Measurements from ENCODE around the gene DTD1. TPM values are rescaled to one million over a fixed set of nuclear protein-coding genes. Genes with fewer than 3 reads are reported as not detected.

DTD1 gene
- total RNA-seq, 2 donors from 2014 or later: 31.2 to 51.6 TPM

GRCh38 chr20:18571009-18571408 lies 16.8 kb upstream of the DTD1 start:
- WGBS: 94% methylated on average over 2 of the region's 2 CpGs
- intact Hi-C loops (cut with DNase I): no loop called here

GRCh38 chr20:18571578-18571977 lies 16.3 kb upstream of the DTD1 start:
- TF ChIP-seq POLR2A (IDR thresholded peaks at IDR 0.05) (no peak), POLR2AphosphoS5 (IDR thresholded peaks at IDR 0.05) (no peak)
- H3K9me3 ChIP-seq: no peaks in the 10 kb centered on the region
- H3K4me1 ChIP-seq (replicated peaks): peaks cover 2% of the 10 kb centered on the region
- no peak overlapping the region for H3K4me3 ChIP-seq
- H3K27me3 ChIP-seq (replicated peaks; ENCODE audit: insufficient read depth): no peaks in the 10 kb centered on the region
- WGBS: 95% methylated on average over 2 of the region's 2 CpGs
- intact Hi-C loops (cut with DNase I): no loop called here
- DNase-seq (ENCODE audit: low spot score): no peak
- no peak overlapping the region for H3K27ac ChIP-seq
- H3K36me3 ChIP-seq: no peaks in the 10 kb centered on the region

More at GRCh38 chr20:18571009-18571408, 16.8 kb upstream of the DTD1 start:
- no peaks in the 10 kb centered on the region for H3K27me3 ChIP-seq (replicated peaks; ENCODE audit: insufficient read depth)
- no peak for DNase-seq (ENCODE audit: low spot score)
- H3K9me3 ChIP-seq: no peaks in the 10 kb centered on the region
- H3K36me3 ChIP-seq: no peaks in the 10 kb centered on the region
- peaks cover 2% of the 10 kb centered on the region for H3K4me1 ChIP-seq (replicated peaks)
- no peak for TF ChIP-seq POLR2AphosphoS5 (IDR thresholded peaks at IDR 0.05)
- TF ChIP-seq POLR2A (IDR thresholded peaks at IDR 0.05): no peak
- H3K27ac ChIP-seq: no peak overlapping the region
- H3K4me3 ChIP-seq: no peak overlapping the region

GRCh38 chr20:18577942-18578341 lies 9.9 kb upstream of the DTD1 start:
- H3K36me3 ChIP-seq: no peaks in the 10 kb centered on the region
- no peak for DNase-seq (ENCODE audit: low spot score)
- intact Hi-C loops (cut with DNase I): no loop called here
- TF ChIP-seq POLR2A (IDR thresholded peaks at IDR 0.05) (no peak), CTCF (IDR thresholded peaks at IDR 0.05) (no peak), POLR2AphosphoS5 (IDR thresholded peaks at IDR 0.05) (no peak)
- no peaks in the 10 kb centered on the region for H3K4me1 ChIP-seq (replicated peaks)
- 95% methylated on average over 6 of the region's 6 CpGs for WGBS
- no peak overlapping the region for H3K4me3 ChIP-seq
- no peaks in the 10 kb centered on the region for H3K27me3 ChIP-seq (replicated peaks; ENCODE audit: insufficient read depth)
- no peak overlapping the region for H3K27ac ChIP-seq
- H3K9me3 ChIP-seq: no peaks in the 10 kb centered on the region

GRCh38 chr20:18578581-18578980 lies 9.3 kb upstream of the DTD1 start:
- WGBS: 48% methylated on average over 6 of the region's 6 CpGs
- Histone ChIP-seq H3K27me3 (replicated peaks; ENCODE audit: insufficient read depth) (no peaks in the 10 kb centered on the region), H3K27ac (no peak overlapping the region), H3K4me1 (replicated peaks) (no peaks in the 10 kb centered on the region), H3K4me3 (no peak overlapping the region), H3K9me3 (no peaks in the 10 kb centered on the region), H3K36me3 (no peaks in the 10 kb centered on the region)
- intact Hi-C loops (cut with DNase I): no loop called here
- TF ChIP-seq POLR2A (IDR thresholded peaks at IDR 0.05) (no peak), CTCF (IDR thresholded peaks at IDR 0.05) (no peak), POLR2AphosphoS5 (IDR thresholded peaks at IDR 0.05) (no peak)
- no peak for DNase-seq (ENCODE audit: low spot score)

GRCh38 chr20:18580012-18580411 lies 7.8 kb upstream of the DTD1 start:
- no peak for DNase-seq (ENCODE audit: low spot score)
- Histone ChIP-seq H3K27ac (no peak overlapping the region), H3K36me3 (no peaks in the 10 kb centered on the region), H3K4me3 (no peak overlapping the region), H3K9me3 (no peaks in the 10 kb centered on the region), H3K27me3 (replicated peaks; ENCODE audit: insufficient read depth) (no peaks in the 10 kb centered on the region), H3K4me1 (replicated peaks) (no peaks in the 10 kb centered on the region)
- intact Hi-C loops (cut with DNase I): no loop called here
- TF ChIP-seq CTCF (IDR thresholded peaks at IDR 0.05): no peak
- TF ChIP-seq POLR2A (IDR thresholded peaks at IDR 0.05): no peak
- no peak for TF ChIP-seq POLR2AphosphoS5 (IDR thresholded peaks at IDR 0.05)
- 93% methylated on average over 4 of the region's 4 CpGs for WGBS

GRCh38 chr20:18585134-18585533 lies 2.7 kb upstream of the DTD1 start:
- Histone ChIP-seq H3K4me1 (replicated peaks) (no peaks in the 10 kb centered on the region), H3K27me3 (replicated peaks; ENCODE audit: insufficient read depth) (no peaks in the 10 kb centered on the region), H3K27ac (no peak overlapping the region), H3K9me3 (no peaks in the 10 kb centered on the region), H3K36me3 (no peaks in the 10 kb centered on the region), H3K4me3 (no peak overlapping the region)
- TF ChIP-seq CTCF (IDR thresholded peaks at IDR 0.05) (no peak), POLR2AphosphoS5 (IDR thresholded peaks at IDR 0.05) (no peak), POLR2A (IDR thresholded peaks at IDR 0.05) (no peak)
- intact Hi-C loops (cut with DNase I): no loop called here
- no peak for DNase-seq (ENCODE audit: low spot score)
- WGBS: 79% methylated on average over 2 of the region's 2 CpGs
